SK-MEL-5 (cell line): ENCODE data around the gene WNT5A. TPM values are rescaled to one million over a fixed set of nuclear protein-coding genes. Genes with fewer than 3 reads are reported as not detected.

ENCODE experiments used
- DNase-seq: peaks from one replicate; pipeline ENCODE4 v3.0.0-alpha.2; 2016; ENCODE audit warnings: low read depth, low spot score
- in situ Hi-C: cut with HindIII; loops from 2 replicates; pipeline ENCODE4 v1.10.0; 2016; ENCODE audit warnings: low sequenced_read_pairs, high pct_unique_total_duplicates, low pct_unique_long_range_greater_than_20kb
- total RNA-seq: library from RNA; depleted of rRNA; stranded (reverse); fragments of >200 nt; shearing (Covaris generic); gene quantifications from 2 replicates; pipeline ENCODE4 v1.2.3, GENCODE V29; 2014

Gene WNT5A
- total RNA-seq, 1 experiment from 2014 or later: 1.2 TPM

GRCh38 chr3:55486101-55486856, 827 bp downstream of the WNT5A start:
- DNase-seq: no peak
- in situ Hi-C loops: no loop called here

GRCh38 chr3:55484801-55485791, 2.0 kb downstream of the WNT5A start:
- peak; percentile 69 for DNase-seq
- in situ Hi-C loops: no loop called here

GRCh38 chr3:55484191-55484689, 2.9 kb downstream of the WNT5A start:
- in situ Hi-C loops: no loop called here
- no peak for DNase-seq

- no peak for DNase-seq
- in situ Hi-C loops: no loop called here
Measured at GRCh38 chr3:55483196-55484095, 3.7 kb downstream of the WNT5A start.

GRCh38 chr3:55482496-55483195, 4.5 kb downstream of the WNT5A start:
- no peak for DNase-seq
- in situ Hi-C loops: no loop called here

- DNase-seq: no peak
- in situ Hi-C loops: no loop called here
Measured at GRCh38 chr3:55481744-55482495, 5.2 kb downstream of the WNT5A start.

GRCh38 chr3:55480911-55481743, 6.0 kb downstream of the WNT5A start:
- no peak for DNase-seq
- in situ Hi-C loops: no loop called here

GRCh38 chr3:55477306-55478303, 9.5 kb downstream of the WNT5A start:
- DNase-seq: no peak

GRCh38 chr3:55476515-55476914, 10.6 kb downstream of the WNT5A start:
- in situ Hi-C loops: no loop called here

More at GRCh38 chr3:55477306-55478303, 9.5 kb downstream of the WNT5A start:
- in situ Hi-C loops: no loop called here

GRCh38 chr3:55474213-55474632, 12.9 kb downstream of the WNT5A start:
- no peak for DNase-seq
- in situ Hi-C loops: no loop called here

More at GRCh38 chr3:55476515-55476914, 10.6 kb downstream of the WNT5A start:
- DNase-seq: peak; percentile 80

GRCh38 chr3:55473788-55474187, 13.3 kb downstream of the WNT5A start:
- in situ Hi-C loops: no loop called here
- DNase-seq: no peak

- in situ Hi-C loops: no loop called here
- no peak for DNase-seq
Measured at GRCh38 chr3:55471522-55472280, 15.4 kb downstream of the WNT5A start.

- DNase-seq: no peak
- in situ Hi-C loops: no loop called here
Measured at GRCh38 chr3:55471084-55471483, 16.0 kb downstream of the WNT5A start.
